HG03439 (cell line): ENCODE results near the gene PAM16.
"Not testable (repeated sequence)": the region's sequence is repeated elsewhere in the genome, so short reads cannot be mapped to it uniquely, and the experiment has no call there.

Experiments
- ATAC-seq: cut with Tn5 transposase; IDR thresholded peaks from one replicate; pipeline ENCODE4 v1.9.1; 2021; ENCODE audit warnings: mild to moderate bottlenecking, moderate library complexity; ENCODE audit not compliant: unreplicated experiment

The PAM16 gene

DNA sequence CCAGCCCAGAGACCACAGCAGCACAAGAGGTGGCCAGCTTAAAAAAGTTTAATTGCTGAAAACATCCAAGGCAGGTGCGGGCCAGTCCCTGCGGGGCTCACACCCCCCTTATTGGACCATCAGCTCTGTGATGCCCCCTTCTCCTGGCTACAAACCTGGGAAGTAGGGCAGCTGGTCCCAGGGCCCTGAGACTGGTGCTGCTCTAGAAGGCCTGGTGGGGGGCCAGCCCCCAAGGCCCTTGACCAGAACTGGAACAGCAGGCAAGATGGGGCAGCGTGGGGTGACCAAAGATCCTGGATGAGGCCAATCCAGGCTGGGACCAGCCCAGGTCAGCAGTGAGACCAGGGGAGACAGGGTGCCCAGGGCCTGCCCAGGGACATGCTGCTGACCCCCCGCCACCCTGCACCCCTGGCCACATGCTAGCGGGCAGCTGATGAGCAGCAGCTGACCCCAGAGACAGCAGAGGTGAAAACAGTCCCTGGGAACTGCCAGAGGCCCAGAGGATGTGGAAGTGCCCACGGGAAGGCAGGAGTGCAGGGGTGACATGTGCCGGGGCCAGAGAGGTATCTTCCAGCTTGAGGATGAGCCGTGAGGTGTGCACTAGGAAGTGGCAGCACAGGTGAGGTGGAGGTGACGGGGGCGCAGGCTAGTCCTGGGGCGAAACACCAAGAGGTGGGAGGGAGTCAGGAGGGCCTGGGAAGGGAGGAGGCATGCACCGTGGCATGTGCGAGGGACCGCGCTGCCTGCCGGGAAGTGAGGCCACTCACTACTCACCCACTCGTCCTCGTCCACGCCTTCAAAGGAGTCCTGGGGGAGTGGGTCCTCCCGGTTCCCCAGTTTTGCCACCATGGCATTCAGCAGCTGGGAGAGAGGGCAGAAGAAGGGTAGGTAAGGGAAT lies 3.6 kb upstream of the PAM16 start:
- no peak for ATAC-seq

- ATAC-seq: no peak
Measured at GRCh38 chr16:4353675-4354074, 2.6 kb upstream of the PAM16 start.

DNA sequence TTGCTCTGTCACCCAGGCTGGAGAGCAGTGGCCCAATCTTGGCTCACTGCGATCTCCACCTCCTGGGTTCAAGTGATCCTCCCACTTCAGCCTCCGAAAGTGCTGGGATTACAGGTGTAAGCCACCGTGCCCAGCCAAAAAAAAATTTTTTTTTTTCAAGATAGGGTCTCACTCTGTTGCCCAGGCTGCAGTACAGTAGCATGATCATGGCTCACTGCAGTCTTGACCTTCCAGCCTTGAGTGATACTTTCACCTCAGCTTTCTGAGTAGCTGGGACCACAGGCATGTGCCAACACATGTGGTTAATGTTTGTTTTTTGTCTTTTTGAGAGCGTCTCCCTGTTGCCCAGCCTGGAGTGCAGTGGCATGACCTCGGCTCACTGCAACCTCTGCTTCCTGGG lies 1.7 kb upstream of the PAM16 start:
- ATAC-seq: no peak

- ATAC-seq: no peak
Measured at GRCh38 chr16:4351880-4352279, 759 bp upstream of the PAM16 start.

DNA sequence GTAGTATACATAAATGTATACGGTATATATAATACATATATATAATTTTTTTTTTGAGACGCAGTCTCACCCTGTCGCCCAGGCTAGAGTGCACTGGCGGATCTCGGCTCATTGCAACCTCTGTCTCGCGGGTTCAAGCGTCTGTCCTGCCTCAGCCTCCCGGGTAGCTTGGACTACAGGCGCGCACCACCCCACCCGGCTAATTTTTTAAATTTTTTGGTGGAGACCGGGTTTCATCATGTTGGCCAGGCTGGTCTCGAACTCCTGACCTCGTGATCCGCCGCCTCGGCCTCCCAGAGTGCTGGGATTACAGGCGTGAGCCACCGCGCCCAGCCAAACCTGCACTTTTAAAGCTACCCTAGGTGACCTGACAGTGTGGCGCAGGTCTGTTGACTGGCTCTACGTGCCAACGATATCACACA lies 745 bp downstream of the PAM16 start:
- ATAC-seq: no peak

- no peak for ATAC-seq
Measured at GRCh38 chr16:4349332-4349731, 1.8 kb downstream of the PAM16 start.

GRCh38 chr16:4347765-4348509 lies 3.2 kb downstream of the PAM16 start:
- ATAC-seq: no peak

DNA sequence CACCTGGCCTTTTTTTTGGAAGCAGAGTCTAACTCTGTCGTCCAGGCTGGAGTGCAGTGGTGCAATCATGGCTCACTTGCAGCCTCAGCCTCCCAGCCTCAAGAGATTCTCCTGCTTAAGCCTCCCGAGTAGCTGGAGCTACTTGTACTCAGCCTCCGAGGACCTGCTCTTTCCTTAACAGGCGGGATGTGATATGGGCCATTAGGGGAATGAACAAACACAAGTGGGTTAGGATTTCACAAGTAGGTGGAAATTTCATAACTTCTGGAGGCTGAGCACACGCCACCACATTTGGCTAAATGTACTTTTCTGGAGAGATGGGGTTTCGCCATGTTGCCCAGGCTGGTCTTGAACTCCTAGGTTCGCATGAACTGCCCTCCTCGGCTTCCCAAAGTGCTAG lies 4.1 kb downstream of the PAM16 start:
- ATAC-seq: no peak

DNA sequence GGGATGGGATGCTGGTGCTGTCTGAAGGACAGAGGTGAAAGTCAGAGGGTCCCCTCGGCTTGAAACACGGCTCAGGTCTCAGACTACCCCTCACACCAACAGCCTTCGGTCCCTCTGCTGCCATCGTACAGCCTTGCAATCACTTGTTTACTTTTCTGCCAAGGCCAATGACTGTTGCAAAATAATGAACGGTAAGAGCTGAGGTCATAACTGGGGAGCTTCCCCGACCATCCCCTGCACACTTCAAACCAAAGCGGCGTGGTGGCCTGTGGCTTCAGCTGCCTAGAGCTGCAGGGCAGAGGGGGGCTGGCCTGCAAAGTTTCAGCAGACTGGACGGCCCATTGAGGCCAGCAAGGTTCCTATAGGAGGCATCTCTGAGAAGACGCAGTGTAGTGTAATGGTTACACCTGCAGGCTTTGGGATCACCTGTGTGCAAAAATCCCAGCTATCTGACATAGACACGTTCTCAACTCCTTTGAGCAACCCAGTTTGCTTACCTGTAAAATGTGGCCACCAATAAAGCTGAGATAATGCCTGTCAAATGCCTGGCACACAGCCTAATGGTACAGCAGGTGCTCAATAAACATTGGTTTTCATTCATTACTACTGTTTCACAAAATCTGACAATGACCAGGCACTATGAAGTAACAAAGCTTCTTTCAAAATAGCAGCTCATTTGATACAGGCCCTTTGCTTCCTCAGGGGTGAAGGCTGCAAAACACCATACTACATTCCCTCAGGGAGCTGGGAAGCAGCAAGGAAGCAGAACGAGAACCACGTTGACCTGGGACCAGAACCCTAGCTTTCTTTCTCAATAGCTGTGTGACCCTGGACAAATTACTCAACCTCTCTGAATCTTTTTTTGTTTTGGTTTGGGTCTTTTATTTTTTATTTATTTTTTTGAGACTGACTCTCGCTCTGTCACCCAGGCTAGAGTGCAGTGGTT lies 5.0 kb downstream of the PAM16 start:
- no peak for ATAC-seq

DNA sequence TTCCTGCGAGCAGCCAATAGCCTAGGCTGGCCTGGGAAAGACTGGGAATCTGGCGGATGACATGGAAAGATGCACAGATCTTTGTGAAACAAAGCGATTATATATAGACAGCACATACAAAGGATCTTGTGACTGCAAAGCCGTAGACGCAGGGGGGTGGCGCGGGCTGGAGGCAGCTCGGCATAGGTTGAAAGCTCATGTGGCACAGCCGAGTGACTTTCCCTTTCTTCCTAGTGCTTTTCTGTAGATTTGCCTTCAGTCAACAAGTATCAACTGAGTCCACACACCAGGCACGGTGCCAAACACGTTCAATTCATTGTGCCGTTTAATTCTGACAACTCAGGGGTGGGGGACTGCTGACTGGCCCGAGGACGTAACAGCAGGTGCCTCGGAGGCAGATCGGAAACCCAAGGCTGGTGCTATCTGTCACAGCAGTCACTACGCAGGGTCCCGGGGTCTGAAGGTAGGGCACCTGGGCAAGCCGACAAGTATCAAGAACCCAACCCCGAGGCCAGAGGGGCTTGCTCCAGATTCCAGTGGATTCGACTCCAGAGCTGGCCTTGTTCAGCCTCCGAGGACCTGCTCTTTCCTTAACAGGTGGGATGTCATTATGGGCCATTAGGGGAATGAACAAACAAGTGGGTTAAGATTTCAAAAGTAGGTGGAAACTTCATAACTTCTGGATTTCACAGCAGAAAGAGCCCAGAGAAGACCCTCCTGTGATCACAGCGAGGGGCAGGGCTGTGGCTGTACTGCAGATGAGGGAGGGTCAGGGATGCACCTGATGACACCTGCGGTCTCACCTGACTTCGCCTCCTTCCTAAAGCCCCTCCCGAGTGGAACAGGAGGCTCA lies 5.9 kb downstream of the PAM16 start:
- no peak for ATAC-seq

DNA sequence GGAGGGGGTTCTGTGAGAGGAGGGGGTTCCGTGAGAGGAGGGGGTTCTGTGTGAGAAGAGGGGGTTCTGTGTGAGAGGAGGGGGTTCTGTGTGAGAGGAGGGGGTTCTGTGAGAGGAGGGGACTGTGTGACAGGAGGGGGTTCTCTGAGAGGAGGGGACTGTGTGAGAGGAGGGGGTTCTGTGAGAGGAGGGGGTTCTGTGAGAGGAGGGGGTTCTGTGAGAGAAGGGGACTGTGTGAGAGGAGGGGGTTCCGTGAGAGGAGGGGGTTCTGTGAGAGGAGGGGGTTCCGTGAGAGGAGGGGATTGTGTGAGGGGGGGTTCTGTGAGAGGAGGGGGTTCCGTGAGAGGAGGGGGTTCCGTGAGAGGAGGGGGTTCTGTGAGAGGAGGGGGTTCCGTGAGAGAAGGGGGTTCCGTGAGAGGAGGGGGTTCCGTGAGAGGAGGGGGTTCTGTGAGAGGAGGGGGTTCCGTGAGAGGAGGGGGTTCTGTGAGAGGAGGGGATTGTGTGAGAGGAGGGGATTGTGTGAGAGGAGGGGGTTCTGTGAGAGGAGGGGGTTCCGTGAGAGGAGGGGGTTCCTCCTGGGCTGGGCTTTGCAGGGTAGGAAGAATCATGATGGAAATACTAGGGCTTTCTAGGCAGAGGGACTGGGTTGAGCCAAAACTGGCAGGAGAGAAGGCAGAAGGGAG lies 6.7 kb downstream of the PAM16 start:
- ATAC-seq: not testable (repeated sequence)

GRCh38 chr16:4342866-4343744 lies 8.0 kb downstream of the PAM16 start:
- ATAC-seq: no peak

GRCh38 chr16:4341250-4341649 lies 9.9 kb downstream of the PAM16 start:
- no peak for ATAC-seq

- no peak for ATAC-seq
Measured at GRCh38 chr16:4340443-4340842, 10.7 kb downstream of the PAM16 start.

GRCh38 chr16:4339909-4340308 lies 11.2 kb downstream of the PAM16 start:
- no peak for ATAC-seq

GRCh38 chr16:4339455-4339854 lies 11.7 kb downstream of the PAM16 start:
- ATAC-seq: no peak

DNA sequence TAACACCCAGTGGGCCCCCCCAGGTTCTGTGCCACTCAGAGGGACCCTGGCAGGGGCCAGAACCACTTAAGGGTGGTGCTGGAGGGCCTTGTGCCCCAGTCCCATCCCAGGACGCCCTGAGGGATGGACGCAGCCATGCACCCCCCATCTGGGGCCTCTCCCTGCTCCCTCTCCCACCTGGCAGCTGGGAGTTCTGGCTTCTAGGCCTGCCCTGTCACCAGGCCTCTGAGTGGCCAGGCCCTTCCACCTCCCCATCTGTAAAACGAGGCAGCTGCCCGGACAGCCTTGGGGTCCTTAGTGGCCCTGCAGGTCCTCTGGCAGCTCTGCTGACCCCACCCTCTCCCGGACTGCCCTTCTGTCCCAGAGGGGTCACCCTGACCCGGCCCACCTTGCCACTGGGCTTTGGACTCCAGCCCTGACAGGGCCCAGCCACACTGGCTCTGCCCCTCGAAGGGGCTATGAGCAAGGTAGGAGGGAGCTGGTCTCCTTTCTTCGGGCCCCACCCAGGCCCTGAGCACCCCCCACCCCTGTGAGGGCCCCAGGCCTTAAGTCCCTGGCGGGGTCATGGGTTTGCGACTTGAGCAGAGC lies 12.3 kb downstream of the PAM16 start:
- ATAC-seq: no peak

DNA sequence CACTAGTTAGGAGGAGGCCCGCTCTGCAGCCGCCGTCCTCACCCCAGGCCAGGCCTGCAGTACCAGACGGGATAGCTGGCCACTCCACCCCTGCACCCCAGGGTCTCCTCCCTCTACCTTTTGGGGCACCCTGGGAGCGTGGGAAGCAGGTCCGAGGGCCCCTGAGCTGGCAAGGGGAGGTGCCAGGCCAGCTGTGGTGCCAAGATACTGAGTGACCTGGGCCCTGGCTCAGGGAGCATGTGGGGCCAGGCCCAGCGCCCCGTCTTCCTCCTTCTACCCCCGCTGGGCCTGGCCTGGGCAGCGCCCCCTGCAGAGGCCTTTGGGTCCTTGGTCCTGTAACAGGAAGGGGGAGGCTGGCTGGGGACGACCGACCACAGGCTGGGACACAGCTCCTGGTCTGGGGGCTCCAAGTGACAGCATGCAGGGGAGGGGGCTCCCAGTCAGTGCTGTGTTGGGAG lies 13.0 kb downstream of the PAM16 start:
- no peak for ATAC-seq
